GM21576 (cell line): ENCODE measurements around the gene BDH1.

Experiments used
- ATAC-seq: cut with Tn5 transposase; IDR thresholded peaks from one replicate; pipeline ENCODE4 v1.9.1; 2021; ENCODE audit warnings: mild to moderate bottlenecking, moderate library complexity; ENCODE audit not compliant: unreplicated experiment

Gene BDH1

DNA sequence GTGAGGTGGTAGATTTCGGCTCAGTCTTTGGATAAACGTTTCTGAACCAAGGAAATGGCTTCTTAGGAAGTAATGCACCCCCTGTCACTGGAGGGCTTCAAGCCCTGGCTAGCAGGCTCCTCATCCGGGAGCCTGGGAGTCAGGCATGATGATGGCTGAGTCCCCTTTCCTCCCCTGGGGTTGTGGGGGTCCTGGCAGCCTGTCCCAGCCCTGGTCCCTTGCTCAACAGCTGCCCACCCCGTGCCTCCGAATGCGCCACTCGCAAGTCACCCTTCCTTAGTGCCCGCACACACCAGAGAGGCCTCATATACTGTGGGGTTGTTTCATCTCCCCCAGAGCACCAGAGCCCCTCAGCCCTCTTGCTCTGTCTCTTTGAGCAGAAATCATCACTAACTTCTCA lies 48.2 kb downstream of the BDH1 start:
- ATAC-seq: no peak

DNA sequence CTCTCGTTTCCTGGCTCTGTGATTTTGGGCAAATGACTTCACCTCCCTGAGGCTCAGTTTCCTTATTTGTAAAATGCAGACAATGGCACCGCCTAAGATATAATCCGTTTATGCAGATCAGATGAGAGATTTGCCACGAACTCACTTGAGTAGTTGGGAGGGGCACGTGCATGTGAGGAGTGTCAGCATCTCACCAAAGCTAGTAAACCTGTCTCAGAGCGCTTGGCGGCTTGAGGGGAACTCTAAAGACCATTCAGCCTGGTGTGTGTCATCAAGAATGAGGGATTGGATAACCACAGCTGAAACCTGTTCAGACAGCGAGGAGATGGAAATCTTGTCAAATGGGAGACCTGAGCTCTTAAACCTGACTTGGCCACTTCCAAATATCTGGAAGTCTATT lies 48.7 kb downstream of the BDH1 start:
- ATAC-seq: no peak

DNA sequence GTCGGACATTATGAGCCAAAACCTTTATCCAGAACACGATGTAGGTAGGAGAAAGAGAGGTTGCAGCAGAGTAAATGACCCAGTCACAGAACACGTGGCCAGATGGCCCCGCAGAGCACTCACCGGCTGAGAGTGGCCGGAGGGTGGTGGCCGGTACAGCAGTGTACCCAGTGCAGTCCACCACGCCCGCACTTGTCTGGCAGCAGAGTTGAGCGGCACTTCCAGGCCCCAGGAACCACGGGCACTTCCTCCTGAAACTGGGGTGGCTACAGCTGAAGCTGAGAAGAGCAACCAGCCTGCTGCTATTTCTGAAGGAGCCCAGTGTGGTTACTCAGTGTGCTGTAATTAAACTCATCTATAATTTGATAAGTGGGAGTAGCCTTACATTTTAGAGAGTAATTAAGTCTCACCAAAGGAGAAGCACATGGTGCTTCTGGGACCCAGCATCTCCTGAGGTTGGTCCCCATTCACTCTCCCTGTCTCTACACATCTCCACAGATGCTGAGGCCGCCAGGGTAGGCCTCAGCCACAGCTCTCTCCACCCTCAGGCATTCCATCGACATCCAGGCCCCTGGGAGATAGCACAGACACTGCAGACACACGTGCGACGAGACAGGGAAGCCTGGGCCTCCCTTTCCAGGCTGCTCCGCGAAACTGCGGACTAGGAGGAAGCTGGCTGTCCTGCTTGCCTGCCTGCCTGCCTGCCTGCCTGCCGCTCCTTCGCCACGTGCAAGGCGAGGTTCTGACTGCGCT lies 49.8 kb downstream of the BDH1 start:
- no peak for ATAC-seq

DNA sequence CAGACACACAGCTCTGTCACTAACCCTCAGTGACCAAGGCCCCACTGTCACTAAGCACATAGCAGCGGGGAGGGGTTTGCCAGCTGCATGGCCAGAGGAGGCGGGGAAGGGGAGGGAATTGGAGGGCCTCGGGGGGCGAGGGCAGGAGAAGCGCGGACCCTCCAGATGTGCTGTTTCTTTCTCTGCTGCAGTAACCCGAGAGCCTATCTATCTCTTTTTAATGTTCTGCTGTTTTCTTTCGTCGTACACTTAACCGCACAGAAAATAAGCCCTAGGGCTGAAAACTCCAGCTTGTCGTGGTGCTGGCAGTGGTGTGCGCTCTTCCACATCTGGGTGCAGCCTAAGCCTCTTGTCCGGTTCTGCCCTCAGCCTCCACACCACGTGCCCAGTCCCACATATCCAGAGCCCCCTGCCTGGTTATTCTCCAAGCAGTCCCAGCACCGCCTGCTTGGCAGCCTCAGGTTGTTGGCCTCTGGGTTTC lies 51.1 kb downstream of the BDH1 start:
- no peak for ATAC-seq

DNA sequence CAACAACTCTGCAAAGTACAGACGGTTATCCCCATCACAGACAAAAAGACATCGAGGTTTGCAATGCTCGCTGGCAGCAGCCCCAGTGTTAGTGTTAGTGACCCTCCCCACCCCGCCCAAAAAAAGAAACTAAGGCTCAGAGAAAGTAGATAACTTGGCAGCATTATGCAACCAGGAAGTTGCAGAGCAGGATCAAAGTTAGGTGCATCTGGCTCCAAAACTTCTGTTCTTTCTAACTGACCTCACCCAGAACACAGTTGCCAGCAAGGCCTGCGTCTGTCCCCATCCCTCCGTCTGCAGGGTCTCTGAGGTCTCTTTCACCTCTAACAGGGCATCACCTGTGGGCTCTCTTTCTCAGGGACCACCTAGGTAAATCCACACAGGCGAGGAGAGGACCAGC lies 51.5 kb downstream of the BDH1 start:
- no peak for ATAC-seq

DNA sequence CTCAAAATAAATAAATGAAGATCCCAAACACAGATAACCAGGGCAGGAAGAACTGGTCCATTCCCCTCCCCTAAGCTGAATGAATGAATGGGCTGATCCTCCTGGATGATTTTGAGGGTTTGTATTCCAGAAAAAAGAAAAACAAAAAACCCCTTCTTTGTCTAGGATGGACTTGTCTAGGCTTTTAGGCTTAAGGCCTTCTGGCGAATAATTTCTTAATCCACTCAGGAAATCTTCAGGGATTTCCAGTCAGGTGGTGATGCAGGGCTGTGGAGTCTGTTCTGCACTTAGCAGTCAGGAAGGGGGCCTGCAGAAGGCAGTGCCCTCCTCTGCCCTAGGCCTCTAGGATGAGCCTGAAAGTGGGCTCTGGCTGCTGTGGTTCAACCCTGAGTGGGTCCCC lies 52.1 kb downstream of the BDH1 start:
- no peak for ATAC-seq

DNA sequence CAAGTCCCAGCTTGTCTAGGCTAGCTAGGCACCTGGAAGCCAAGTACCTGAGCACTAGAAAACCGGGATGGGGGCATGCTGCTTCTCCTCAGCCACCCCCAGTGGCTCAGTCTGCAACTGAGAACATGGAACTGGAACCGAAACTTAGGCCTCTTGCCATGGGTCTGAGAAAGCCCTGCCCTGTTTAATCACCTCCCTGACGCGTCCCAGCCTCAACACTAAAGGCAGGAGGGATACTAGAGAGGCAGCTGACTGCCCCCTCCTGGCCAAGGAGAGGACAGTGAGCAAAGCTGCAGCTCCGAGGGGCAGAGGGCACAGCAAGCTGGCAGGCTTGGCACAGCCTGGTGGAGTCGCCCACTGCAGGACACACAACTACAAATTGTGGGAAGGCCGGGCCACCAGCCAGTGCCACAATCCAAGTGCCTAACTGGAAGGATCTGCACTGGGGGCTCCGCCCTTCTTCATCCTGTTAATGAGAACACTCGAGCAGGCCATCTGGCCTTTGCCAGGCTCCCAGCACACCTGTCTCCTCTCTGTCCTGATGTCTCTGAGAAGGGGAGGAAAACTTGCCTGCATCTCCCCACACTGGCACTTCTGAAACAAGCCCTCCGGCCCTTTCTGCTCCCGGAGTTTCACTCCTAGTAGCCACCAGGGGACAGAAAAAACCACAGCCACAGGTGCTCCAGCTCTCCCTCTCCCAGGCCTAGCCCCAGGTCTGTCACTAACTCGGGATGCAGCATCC lies 53.7 kb downstream of the BDH1 start:
- ATAC-seq: no peak

DNA sequence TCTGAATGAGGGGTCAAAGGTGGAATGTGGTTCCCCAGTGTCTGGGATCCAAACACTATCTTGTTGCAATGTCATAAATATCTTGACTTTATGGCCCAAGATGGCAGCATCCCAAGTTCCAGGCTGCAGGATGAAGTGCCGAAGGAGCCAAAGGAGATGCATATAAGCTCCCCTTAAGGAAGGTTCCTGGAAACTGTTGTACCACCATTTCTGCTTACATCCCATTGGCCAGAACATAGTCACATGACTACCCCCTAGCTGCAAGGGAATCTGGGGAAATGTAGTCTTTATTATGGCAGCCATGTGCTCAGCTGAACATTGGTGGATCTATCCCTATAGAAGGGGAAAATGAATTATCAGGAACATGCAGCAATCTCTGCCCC lies 54.3 kb downstream of the BDH1 start:
- no peak for ATAC-seq

DNA sequence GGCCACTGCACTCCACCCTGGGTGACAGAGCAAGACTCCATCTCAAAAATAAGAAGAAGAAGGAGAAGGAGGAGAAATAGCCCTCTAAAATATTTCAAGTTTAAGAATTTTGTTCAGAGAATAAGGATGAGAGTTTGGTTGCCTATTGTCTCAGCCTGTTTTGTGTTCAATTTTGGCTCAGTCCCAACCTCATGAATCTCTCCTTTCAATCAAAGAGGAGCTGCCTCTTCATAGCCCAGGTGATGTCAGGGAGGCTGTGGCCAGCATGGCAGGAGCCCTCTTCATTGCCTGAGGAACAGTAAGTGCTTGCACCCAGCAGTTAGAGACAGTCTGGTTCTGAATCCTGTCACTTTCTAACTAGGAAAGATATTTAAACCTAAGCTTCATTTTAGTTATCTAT lies 55.0 kb downstream of the BDH1 start:
- ATAC-seq: no peak

DNA sequence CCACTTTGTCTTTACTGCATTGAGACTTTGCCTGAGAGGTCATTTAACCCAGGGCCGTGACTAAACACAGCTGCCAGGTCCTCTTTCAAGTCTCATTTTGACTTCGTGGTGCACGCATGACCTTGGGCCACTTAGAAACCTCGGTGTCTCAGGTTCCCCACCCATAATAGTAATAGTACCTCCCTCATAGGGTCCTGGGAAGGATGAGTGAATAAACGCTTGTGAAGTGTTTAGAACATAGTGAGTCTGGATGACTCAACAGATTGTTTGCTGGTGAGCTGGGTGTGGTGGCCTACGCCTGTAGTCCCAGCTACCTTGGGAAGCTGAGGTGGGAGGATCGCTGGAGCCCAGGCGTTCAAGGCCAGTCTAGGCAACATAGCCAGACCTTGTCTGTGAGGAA lies 56.3 kb downstream of the BDH1 start:
- ATAC-seq: no peak

DNA sequence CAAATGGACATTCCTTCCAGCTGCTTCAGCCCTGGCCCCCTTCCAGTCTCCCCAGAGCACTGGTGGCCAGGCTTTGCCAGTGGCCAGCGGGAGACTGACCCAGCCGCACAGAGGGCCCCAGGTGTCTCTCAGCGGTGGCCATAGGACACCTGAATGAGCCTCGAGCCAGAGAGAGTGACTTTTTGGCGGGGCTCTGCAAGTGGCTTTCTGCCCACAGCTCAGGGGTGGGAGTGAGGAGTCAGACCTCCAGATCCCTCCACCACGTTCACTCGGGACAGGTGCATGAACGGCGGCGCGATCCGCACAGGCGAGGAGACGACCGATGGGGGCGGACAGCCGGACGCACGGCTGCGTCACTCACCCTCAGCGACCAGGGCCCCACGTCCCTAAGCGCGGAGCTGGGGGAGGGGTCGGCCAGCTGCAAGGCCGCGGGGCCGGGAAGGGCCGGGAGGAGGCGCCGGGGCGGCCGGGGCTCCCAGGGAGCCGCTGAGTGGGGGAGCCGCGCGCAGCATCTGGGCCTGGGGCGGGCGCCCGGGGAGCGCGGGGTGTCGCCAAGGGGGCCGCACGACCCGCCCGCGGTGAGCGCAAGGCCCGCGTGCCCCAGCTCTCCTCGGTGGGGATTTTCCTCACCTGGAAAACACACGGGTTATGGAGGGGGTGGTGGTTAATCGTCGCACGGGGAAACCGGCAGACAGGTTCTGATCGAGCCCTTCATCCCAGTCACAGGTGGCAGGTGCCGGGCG lies 57.1 kb downstream of the BDH1 start:
- no peak for ATAC-seq

DNA sequence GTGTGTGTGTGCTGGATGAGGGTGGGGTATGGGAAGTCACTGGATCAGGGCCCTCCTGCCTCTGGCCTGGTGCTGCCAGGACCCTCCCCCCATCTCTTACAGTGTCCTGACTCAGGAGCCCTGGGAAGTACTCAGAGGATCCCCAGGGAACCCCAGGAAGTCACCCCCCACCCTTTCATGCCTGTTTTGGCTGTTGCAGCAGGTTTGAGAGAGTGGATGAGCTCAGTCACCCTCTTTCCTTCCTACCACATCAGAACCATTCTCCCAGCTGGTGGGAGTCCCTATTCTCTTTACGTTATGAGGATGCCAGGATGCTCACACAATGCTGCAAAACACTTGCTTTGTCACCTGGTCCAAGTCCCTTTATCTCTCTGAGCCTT lies 59.0 kb downstream of the BDH1 start:
- ATAC-seq: no peak

DNA sequence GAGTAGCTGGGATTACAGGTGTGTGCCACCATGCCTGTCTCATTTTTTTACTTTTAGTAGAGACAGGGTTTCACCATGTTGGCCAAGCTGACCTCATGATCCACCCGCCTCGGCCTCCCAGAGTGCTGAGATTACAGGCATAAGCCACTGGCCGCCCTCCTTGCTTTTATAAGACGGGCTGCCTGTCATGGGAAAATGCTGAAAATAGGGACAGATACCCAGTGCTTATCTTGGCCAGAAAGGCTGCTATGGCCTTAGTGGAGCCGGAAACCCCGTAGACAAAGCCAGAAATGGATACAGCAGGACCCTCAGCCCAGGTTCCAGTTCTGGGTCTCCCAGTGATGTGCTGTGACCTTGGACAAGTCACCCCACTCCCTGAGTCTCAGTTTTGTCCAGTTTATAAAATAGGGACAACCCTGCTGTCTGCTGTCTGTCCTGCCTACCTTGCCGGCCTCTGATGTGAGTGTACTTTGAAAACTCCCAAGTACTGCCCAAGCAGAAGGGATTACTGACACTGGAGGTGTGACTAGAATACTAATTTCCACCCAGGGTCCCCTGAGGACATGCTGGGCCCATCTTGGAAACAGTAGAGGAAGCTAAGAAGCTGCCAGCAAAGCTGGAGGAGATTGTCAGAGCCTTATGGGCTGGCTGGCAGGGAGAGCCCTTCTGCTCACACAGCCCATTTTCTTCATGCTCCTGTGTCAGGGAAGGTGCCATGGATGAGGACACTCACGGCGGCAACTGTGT lies 59.6 kb downstream of the BDH1 start:
- no peak for ATAC-seq

DNA sequence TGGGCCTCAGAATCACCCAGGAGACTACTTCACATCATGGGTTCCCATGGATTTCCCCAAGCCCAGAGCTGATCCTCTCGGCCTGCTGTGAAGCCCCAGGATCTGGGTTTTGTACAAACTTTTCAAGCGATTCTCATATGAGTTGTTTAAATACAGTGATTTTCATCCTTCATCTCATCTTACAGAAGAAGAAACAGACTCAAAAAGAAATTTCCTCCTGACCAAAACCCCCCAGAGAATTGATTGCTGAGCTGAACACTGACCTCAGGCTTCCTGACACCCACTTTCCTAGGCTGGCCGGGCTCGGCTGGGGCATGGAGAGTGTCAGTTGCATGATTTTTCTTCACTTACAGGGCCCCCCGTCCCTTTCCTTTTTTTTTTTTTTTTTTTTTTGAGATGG lies 60.3 kb downstream of the BDH1 start:
- ATAC-seq: no peak

DNA sequence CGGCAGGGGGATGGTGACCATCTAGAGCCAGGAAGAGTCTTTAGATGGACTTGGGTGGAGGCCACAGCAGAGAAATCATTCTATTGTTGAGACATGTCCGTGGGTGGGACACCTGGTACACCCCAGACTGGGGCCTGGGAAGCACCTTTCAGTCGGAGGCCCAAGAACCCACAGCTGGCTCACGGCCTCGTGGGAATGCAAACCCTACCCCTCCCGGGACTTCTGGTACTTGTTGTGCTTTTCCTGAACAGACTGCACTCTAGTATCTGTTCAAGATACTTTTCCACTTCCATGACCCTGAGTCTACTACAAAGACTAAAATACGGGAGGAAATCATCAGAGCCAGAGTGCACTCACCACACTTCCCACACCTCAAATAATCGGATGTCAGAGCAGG lies 60.7 kb downstream of the BDH1 start:
- ATAC-seq: no peak

DNA sequence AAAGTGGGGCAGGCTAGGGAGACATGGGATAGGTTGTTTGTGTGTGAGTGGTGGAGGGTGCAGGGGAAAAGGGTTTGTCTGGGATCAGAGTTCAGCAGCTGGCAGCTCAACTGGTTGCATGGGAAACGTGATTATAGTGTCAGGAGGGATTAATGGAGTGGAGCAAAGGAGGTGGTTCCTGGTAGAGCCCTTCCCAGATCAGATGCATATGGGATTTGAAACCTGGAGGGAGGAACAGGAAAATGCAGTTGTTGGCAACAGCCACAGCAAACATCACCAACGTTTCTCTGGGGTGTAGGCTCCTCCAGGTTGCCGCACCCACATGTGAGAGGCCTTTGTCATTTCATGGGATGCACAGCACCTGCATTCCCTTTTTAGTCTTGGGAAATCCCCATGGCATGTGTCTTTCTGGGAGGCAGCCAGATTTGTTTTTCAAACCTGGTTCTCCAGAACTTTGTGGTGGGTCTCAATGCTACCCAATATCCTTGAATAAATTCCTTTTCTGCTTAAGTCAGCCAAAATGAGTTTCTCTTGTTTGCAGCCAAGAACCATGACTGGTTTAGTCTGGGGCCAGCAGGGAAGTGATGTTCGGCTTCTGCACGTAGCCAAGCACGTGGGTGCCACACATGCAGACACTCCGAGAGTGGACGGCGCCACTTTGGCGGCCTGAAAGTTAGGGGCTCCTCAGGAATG lies 61.3 kb downstream of the BDH1 start:
- ATAC-seq: no peak

DNA sequence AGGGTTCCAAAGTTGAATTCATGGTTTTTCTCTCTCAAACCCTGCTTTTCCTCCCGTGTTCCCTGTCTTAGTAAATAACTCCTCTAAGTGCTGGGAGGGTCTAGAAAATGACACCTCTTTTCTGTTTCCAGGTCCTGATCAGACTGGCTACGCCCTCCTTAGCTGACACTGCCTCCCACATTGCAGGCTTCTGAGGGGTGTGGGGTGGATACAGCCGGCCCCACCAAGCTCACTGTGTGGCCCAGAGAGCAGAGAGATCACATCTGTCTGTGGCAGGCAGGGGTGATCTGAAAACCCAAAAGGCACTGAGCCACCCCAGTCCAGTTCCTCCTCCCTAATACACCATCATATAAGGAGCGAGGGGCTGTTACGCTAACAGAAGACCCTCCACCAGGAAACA lies 62.7 kb downstream of the BDH1 start:
- ATAC-seq: no peak

DNA sequence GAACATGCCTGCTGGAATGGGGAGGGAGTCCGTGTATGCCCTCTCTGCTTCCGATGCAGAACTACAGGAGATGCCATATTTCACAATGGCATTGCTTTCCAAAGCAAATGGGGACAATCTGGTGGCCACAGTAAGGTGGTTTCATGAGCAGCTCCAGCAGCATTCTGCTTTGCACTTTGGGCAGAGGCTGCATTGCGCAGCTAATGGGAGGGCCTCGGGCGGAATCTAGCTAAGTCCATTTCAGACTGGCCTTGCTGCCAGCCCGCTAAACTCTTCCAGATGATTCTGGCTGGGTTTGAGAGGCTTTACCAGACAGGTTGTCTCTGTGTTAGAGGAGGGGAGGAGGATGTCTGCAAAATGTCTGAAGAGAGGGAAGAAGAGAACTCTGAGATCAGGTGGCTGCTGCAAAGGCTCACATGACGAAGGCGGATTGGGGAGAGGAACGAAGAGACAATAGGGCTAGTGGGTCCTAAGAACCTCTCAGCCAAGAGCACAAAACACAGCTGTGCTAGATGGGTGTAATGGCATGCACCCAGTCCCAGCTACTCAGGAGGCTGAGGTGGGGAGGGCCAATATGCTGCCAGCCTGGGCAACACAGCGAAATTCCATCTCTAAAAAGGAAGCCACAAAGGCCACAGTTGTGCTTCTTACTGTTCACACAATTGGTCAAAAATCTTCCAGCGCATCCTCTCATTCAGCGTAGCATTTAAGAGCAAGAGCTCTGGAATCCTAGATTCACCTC lies 63.7 kb downstream of the BDH1 start:
- no peak for ATAC-seq

DNA sequence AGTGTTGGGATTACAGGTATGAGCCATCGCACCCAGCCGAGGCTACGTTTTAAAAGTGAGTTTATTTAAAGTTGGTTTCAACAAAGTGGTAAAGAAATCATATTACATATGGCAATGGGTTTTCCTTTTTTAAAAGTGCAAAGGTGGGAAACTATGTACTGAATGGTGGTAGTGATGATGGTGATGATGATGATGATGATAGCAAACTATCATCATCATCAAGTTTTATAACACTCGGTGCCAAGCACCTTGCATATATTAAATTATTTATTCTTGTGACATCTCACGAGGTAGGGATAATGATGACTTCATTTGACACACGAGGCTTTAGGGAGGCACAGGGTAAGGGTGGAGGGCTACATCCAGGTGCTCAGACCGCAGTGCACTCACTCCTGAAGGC lies 64.3 kb downstream of the BDH1 start:
- no peak for ATAC-seq
